Brain microvascular endothelial cell (primary cell): ENCODE measurements around the gene EEA1.

ENCODE experiments used
- DNase-seq: peaks from one replicate; pipeline ENCODE4 v3.0.0-alpha.2; 2020
- H3K27ac ChIP-seq: fragments of 250-450 bp; sonication (Bioruptor Pico); 2 replicates; pipeline ENCODE4 v1.5.1; 2020; ENCODE audit warnings: mild to moderate bottlenecking, moderate library complexity
- H3K27me3 ChIP-seq: fragments of 250-450 bp; sonication (Bioruptor Pico); replicated peaks from 2 replicates; pipeline ENCODE4 v1.5.1; 2020; ENCODE audit warnings: mild to moderate bottlenecking
- H3K36me3 ChIP-seq: fragments of 250-450 bp; sonication (Bioruptor Pico); replicated peaks from 2 replicates; pipeline ENCODE4 v1.5.1; 2020; ENCODE audit warnings: mild to moderate bottlenecking
- H3K4me3 ChIP-seq: 2 replicates; pipeline ENCODE4 v1.5.1; 2011; ENCODE audit warnings: low read depth, mild to moderate bottlenecking, control low read depth, low read length, moderate library complexity
- CTCF ChIP-seq: IDR thresholded peaks from 2 replicates; pipeline ENCODE4 v1.5.1; 2011; ENCODE audit warnings: low read depth, mild to moderate bottlenecking, moderate library complexity, low read length, control low read depth, inconsistent platforms; ENCODE audit errors: missing control alignments
- in situ Hi-C: cut with HindIII; loops from 2 replicates; pipeline ENCODE4 v1.10.0; 2017; ENCODE audit warnings: low sequenced_read_pairs, low pct_ligation_motif_present

The EEA1 gene

GRCh38 chr12:92911339-92911738 lies 17.8 kb downstream of the EEA1 start:
- no peaks in the 10 kb centered on the region for H3K36me3 ChIP-seq
- H3K27ac ChIP-seq, result no peak overlapping the region
- H3K27me3 ChIP-seq, result no peaks in the 10 kb centered on the region
- no peak overlapping the region for H3K4me3 ChIP-seq
- DNase-seq, result no peak
- no peak for TF ChIP-seq CTCF
- in situ Hi-C loops, result no loop called here

GRCh38 chr12:92908108-92908507 lies 21.0 kb downstream of the EEA1 start:
- in situ Hi-C loops, result no loop called here
- Histone ChIP-seq H3K36me3 (no peaks in the 10 kb centered on the region), H3K4me3 (no peak overlapping the region), H3K27me3 (no peaks in the 10 kb centered on the region), H3K27ac (no peak overlapping the region)
- DNase-seq, result no peak
- TF ChIP-seq CTCF, result no peak

- no peaks in the 10 kb centered on the region for H3K27me3 ChIP-seq
- in situ Hi-C loops, result no loop called here
- no peak for DNase-seq
- no peaks in the 10 kb centered on the region for H3K36me3 ChIP-seq
- no peak overlapping the region for H3K27ac ChIP-seq
- TF ChIP-seq CTCF, result no peak
- no peak overlapping the region for H3K4me3 ChIP-seq
Measured at GRCh38 chr12:92905811-92906554, 23.1 kb downstream of the EEA1 start.

- no peak for DNase-seq
- no peak overlapping the region for H3K27ac ChIP-seq
Measured at GRCh38 chr12:92905258-92905810, 23.8 kb downstream of the EEA1 start.

GRCh38 chr12:92900941-92901340 lies 28.2 kb downstream of the EEA1 start:
- DNase-seq, result no peak
- TF ChIP-seq CTCF, result no peak
- H3K27me3 ChIP-seq, result no peaks in the 10 kb centered on the region
- no peak overlapping the region for H3K4me3 ChIP-seq
- in situ Hi-C loops, result no loop called here
- no peak overlapping the region for H3K27ac ChIP-seq
- no peaks in the 10 kb centered on the region for H3K36me3 ChIP-seq

More at GRCh38 chr12:92905258-92905810, 23.8 kb downstream of the EEA1 start:
- TF ChIP-seq CTCF, result no peak
- Histone ChIP-seq H3K27me3 (no peaks in the 10 kb centered on the region), H3K36me3 (no peaks in the 10 kb centered on the region), H3K4me3 (no peak overlapping the region)
- in situ Hi-C loops, result no loop called here

GRCh38 chr12:92899386-92900001 lies 29.6 kb downstream of the EEA1 start:
- in situ Hi-C loops, result no loop called here
- H3K4me3 ChIP-seq, result peak overlapping the region; percentile 4
- H3K27ac ChIP-seq, result peak overlapping the region; percentile 94
- no peaks in the 10 kb centered on the region for H3K36me3 ChIP-seq
- H3K27me3 ChIP-seq, result no peaks in the 10 kb centered on the region
- peak; percentile 98 for DNase-seq
- no peak for TF ChIP-seq CTCF
